Vagina (tissue), 2 donors: ENCODE data around the gene IL37.

Experiments used
- CTCF ChIP-seq, 3 experiments: fragments of 450-650 bp in 2 of 3; fragments of 200-600 bp in 1 of 3; sonication (generic) in 1 of 3; IDR thresholded peaks; one replicate each; pipeline ENCODE4 v1.5.1; 2017 to 2019; ENCODE audit warnings: antibody characterized with exemption in 3 of 3, mild to moderate bottlenecking in 2 of 3, moderate library complexity in 2 of 3
- POLR2A ChIP-seq, 2 donors: fragments of 450-650 bp; IDR thresholded peaks; one replicate each; pipeline ENCODE4 v1.6.1; 2017; ENCODE audit warnings: antibody characterized with exemption in 2 of 2, mild to moderate bottlenecking in 2 of 2, moderate library complexity in 2 of 2
- POLR2AphosphoS5 ChIP-seq, 2 donors: sonication (generic); formaldehyde crosslinking; IDR thresholded peaks; one replicate each; pipeline ENCODE4 v1.9.0; 2017; ENCODE audit warnings: antibody characterized with exemption in 2 of 2, mild to moderate bottlenecking in 2 of 2, low read depth in 1 of 2; ENCODE audit not compliant: insufficient read depth in 1 of 2

- TF ChIP-seq POLR2AphosphoS5 (IDR thresholded peaks at IDR 0.05; ENCODE audit: insufficient read depth in 1 of 2, low read depth in 1 of 2): no peak
- no peak for TF ChIP-seq POLR2A (IDR thresholded peaks at IDR 0.05)
- no peak for TF ChIP-seq CTCF (IDR thresholded peaks at IDR 0.05)
Observed at GRCh38 chr2:112897624-112897978, 13.4 kb upstream of the IL37 start.
